Fibroblast of villous mesenchyme (primary cell): ENCODE measurements around the gene CREB3L2. TPM values are rescaled to one million over a fixed set of nuclear protein-coding genes. Genes with fewer than 3 reads are reported as not detected.

Experiments
- DNase-seq: peaks from one replicate; pipeline ENCODE4 v3.0.0-alpha.2; 2010; ENCODE audit warnings: low read depth
- H3K4me3 ChIP-seq: 2 replicates; pipeline ENCODE4 v1.5.1; 2011; ENCODE audit warnings: low read depth, mild to moderate bottlenecking, low read length
- CTCF ChIP-seq: IDR thresholded peaks from 2 replicates; pipeline ENCODE4 v1.5.1; 2012; ENCODE audit warnings: low read depth, mild to moderate bottlenecking, low read length; ENCODE audit not compliant: insufficient read depth
- total RNA-seq: library from RNA; depleted of rRNA; stranded (reverse); fragments of >200 nt; gene quantifications from 2 replicates; pipeline ENCODE4 v1.2.3, GENCODE V29; 2012

CREB3L2 gene
- total RNA-seq, 1 donor, result 33.2 TPM

DNA sequence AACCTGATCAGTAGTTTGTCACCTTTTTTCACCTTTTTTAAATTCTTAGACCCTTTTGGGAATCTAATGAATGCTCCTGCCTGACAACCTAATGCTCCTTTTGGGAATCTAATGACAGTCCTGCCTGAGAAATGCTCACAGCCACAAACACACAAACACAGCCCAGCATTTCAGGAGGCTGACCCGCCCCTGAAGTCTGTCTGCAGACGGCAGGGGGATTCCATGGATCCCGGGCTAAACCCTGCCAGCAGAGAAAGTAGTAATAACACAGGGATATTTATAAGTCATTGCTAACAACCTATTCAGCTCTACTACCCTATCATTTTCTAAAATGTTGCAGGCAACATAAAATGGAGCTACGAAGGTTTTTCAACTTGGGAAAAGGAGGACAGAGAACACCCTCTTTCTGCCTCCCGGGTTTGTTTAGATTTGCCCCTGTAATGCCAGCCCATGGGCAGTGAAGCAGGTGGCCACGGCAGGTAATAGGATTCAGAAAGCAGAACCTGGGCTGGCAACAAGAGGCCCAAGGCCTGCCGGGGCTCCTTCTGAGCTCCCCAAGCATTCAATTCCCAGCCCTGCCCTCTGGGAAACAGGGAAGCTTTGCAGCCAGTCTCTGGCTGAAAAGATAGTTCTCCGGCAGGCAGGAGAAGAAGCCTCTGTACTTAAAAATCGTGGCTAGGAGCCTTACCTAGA is 65.2 kb downstream of the CREB3L2 start:
- H3K4me3 ChIP-seq, result no peak overlapping the region
- no peak for DNase-seq
- no peak for TF ChIP-seq CTCF

GRCh38 chr7:137935884-137936508 is 65.9 kb downstream of the CREB3L2 start:
- TF ChIP-seq CTCF, result no peak
- H3K4me3 ChIP-seq, result no peak overlapping the region
- DNase-seq, result no peak

DNA sequence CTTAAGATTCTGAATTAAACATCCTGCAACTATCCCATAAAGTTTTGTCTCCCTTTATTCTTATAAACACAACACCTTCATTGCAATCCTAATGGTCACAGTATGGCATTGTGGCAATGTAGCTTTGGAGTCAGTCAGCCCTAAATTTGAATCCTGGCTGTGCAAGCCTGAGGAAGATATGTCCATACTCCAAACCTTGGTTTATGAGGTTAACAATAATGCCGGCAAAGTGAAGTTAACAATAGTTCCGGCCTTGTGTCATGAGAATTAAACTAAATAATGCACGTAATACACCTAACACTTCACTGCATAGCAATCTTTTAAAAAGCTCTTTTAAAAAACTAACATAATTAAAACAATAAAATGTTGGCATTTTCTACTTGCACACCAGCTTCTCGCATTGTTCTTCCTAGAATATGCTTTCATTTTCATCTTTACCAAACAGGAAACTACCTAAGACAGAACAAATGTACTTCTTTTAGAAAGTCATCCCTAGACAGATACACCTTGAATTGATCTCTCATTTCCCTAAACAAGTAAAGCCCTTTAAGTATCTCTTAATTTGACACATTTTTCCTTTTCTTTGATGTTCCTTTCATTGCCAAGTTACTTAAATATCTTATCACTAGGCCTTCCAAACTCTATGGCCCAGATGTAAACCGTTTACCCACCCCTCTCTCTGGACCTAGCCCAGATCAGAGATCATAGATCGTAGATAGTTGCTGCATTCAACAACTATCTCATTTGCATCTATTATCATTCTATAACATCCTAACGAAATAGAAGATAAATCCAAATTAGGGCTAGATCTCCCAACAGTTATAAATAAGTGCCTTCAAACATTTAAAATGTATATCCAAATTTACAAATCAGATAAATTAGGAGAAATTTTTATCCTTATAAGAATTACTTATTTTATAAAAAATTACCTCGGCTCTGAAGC is 66.7 kb downstream of the CREB3L2 start:
- TF ChIP-seq CTCF, result no peak
- H3K4me3 ChIP-seq, result no peak overlapping the region
- no peak for DNase-seq

- no peak for TF ChIP-seq CTCF
- DNase-seq, result no peak
- no peak overlapping the region for H3K4me3 ChIP-seq
Measured at GRCh38 chr7:137934176-137934826, 67.6 kb downstream of the CREB3L2 start.

- peak; percentile 76 for DNase-seq
- H3K4me3 ChIP-seq, result no peak overlapping the region
- no peak for TF ChIP-seq CTCF
Measured at GRCh38 chr7:137933270-137934017, 68.4 kb downstream of the CREB3L2 start.

GRCh38 chr7:137932881-137933269 is 69.0 kb downstream of the CREB3L2 start:
- no peak for TF ChIP-seq CTCF
- peak; percentile 82 for DNase-seq
- H3K4me3 ChIP-seq, result no peak overlapping the region
